GM23338 (cell line): ENCODE data around the gene ENTHD1. TPM values are rescaled to one million over a fixed set of nuclear protein-coding genes. Genes with fewer than 3 reads are reported as not detected.

Source experiments
- CREB1 ChIP-seq: fragments of 250-450 bp; sonication (Bioruptor Pico); IDR thresholded peaks from 2 replicates; pipeline ENCODE4 v1.5.0; 2020; ENCODE audit warnings: low read depth, mild to moderate bottlenecking, moderate library complexity
- EZH2 ChIP-seq: fragments of 200-600 bp; sonication (generic); IDR thresholded peaks from one replicate; pipeline ENCODE4 v1.8.0; 2017; ENCODE audit warnings: antibody characterized with exemption, mild to moderate bottlenecking, low read depth; ENCODE audit not compliant: unreplicated experiment
- EZH2phosphoT487 ChIP-seq: fragments of 200-600 bp; sonication (generic); IDR thresholded peaks from one replicate; pipeline ENCODE4 v1.8.1; 2018; ENCODE audit warnings: antibody characterized with exemption; ENCODE audit not compliant: unreplicated experiment
- JUNB ChIP-seq: IDR thresholded peaks from one replicate; pipeline ENCODE4 v1.6.1; 2016; ENCODE audit warnings: antibody characterized with exemption; ENCODE audit not compliant: unreplicated experiment
- NANOG ChIP-seq: IDR thresholded peaks from 2 replicates; pipeline ENCODE4 v1.6.1; 2016; ENCODE audit warnings: antibody characterized with exemption, borderline replicate concordance
- POLR2AphosphoS5 ChIP-seq: IDR thresholded peaks from 2 replicates; pipeline ENCODE4 v1.6.1; 2016; ENCODE audit warnings: antibody characterized with exemption, low read depth
- STAT1 ChIP-seq: IDR thresholded peaks from one replicate; pipeline ENCODE4 v1.6.1; 2016; ENCODE audit warnings: antibody characterized with exemption; ENCODE audit not compliant: unreplicated experiment
- ZNF114 ChIP-seq: fragments of 250-450 bp; sonication (Bioruptor Pico); IDR thresholded peaks from 2 replicates; pipeline ENCODE4 v1.5.0; 2020; ENCODE audit warnings: mild to moderate bottlenecking, moderate library complexity
- ZNF331 ChIP-seq: fragments of 250-450 bp; sonication (Bioruptor Pico); IDR thresholded peaks from 2 replicates; pipeline ENCODE4 v1.5.0; 2020; ENCODE audit warnings: low read depth, mild to moderate bottlenecking, moderate library complexity
- polyA plus RNA-seq: library from polyadenylated mRNA; unstranded; fragments of >200 nt; fragmentation: Nextera tagmentation; extraction: Ambion mirVana; gene quantifications from 2 replicates; pipeline ENCODE4 v1.2.1, GENCODE V29; 2016
- total RNA-seq: library from RNA; depleted of rRNA; stranded (reverse); fragments of >200 nt; shearing (Covaris generic); gene quantifications from 2 replicates; pipeline ENCODE4 v1.2.3, GENCODE V29; 2014
- TF ChIP-seq, protein P1 (sequence below): fragments of 250-450 bp; sonication (Bioruptor Pico); IDR thresholded peaks from 2 replicates; pipeline ENCODE4 v1.5.0; 2020; ENCODE audit warnings: mild to moderate bottlenecking, moderate library complexity
- TF ChIP-seq, protein P2 (sequence below): IDR thresholded peaks from 2 replicates; pipeline ENCODE4 v1.6.1; 2016; ENCODE audit warnings: antibody characterized with exemption
- TF ChIP-seq, protein P3 (sequence below), 2 experiments: fragments of 200-600 bp in 1 of 2; sonication (generic) in 1 of 2; conservative IDR thresholded peaks; 2 replicates each; pipeline versions ENCODE4 v1.5.1 to v1.6.1; 2016 to 2017; ENCODE audit warnings: antibody characterized with exemption in 2 of 2, low read depth in 2 of 2, mild to moderate bottlenecking in 2 of 2, moderate library complexity in 1 of 2

The ENTHD1 gene
- total and polyA plus RNA-seq, 2 experiments from 2014 or later: not detected

DNA sequence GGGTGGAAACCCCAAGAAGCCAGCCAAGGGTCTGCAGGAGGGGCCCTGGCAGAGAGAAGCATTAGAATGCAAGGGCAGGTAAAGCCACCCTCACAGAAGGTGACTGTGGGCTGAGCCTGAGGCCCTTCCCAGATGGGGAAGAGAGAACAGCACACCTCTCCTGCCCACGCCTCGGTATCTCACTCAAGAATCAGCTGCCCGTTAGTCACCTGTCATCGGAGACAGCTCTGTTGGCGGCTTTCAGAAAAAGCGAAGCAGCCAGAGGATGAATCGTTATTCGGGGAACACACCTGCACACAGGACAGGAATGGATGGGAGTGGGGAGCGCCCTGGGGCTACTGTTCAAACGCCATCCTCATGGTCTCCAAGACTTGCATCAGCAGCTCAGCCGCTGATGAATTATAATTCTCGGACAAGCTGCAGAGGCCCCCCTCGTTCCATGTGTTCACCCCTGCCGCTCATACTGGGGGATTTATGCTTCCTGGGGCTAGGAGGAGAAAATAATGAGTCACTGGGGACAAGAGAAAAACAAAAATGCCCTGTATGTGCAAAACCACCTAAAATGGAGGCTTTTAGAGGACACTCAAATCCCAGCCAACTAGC, 45.0 kb upstream of the ENTHD1 start (continued):
- TF ChIP-seq, protein P1, sequence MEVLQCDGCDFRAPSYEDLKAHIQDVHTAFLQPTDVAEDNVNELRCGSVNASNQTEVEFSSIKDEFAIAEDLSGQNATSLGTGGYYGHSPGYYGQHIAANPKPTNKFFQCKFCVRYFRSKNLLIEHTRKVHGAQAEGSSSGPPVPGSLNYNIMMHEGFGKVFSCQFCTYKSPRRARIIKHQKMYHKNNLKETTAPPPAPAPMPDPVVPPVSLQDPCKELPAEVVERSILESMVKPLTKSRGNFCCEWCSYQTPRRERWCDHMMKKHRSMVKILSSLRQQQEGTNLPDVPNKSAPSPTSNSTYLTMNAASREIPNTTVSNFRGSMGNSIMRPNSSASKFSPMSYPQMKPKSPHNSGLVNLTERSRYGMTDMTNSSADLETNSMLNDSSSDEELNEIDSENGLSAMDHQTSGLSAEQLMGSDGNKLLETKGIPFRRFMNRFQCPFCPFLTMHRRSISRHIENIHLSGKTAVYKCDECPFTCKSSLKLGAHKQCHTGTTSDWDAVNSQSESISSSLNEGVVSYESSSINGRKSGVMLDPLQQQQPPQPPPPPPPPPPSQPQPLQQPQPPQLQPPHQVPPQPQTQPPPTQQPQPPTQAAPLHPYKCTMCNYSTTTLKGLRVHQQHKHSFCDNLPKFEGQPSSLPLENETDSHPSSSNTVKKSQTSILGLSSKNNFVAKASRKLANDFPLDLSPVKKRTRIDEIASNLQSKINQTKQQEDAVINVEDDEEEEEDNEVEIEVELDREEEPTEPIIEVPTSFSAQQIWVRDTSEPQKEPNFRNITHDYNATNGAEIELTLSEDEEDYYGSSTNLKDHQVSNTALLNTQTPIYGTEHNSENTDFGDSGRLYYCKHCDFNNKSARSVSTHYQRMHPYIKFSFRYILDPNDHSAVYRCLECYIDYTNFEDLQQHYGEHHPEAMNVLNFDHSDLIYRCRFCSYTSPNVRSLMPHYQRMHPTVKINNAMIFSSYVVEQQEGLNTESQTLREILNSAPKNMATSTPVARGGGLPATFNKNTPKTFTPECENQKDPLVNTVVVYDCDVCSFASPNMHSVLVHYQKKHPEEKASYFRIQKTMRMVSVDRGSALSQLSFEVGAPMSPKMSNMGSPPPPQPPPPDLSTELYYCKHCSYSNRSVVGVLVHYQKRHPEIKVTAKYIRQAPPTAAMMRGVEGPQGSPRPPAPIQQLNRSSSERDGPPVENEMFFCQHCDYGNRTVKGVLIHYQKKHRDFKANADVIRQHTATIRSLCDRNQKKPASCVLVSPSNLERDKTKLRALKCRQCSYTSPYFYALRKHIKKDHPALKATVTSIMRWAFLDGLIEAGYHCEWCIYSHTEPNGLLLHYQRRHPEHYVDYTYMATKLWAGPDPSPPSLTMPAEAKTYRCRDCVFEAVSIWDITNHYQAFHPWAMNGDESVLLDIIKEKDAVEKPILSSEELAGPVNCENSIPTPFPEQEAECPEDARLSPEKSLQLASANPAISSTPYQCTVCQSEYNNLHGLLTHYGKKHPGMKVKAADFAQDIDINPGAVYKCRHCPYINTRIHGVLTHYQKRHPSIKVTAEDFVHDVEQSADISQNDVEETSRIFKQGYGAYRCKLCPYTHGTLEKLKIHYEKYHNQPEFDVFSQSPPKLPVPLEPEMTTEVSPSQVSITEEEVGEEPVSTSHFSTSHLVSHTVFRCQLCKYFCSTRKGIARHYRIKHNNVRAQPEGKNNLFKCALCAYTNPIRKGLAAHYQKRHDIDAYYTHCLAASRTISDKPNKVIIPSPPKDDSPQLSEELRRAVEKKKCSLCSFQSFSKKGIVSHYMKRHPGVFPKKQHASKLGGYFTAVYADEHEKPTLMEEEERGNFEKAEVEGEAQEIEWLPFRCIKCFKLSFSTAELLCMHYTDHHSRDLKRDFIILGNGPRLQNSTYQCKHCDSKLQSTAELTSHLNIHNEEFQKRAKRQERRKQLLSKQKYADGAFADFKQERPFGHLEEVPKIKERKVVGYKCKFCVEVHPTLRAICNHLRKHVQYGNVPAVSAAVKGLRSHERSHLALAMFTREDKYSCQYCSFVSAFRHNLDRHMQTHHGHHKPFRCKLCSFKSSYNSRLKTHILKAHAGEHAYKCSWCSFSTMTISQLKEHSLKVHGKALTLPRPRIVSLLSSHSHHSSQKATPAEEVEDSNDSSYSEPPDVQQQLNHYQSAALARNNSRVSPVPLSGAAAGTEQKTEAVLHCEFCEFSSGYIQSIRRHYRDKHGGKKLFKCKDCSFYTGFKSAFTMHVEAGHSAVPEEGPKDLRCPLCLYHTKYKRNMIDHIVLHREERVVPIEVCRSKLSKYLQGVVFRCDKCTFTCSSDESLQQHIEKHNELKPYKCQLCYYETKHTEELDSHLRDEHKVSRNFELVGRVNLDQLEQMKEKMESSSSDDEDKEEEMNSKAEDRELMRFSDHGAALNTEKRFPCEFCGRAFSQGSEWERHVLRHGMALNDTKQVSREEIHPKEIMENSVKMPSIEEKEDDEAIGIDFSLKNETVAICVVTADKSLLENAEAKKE (CRISPR knock-in tag): no peak
- no peak for TF ChIP-seq ZNF331
- TF ChIP-seq JUNB: no peak
- TF ChIP-seq STAT1: no peak
- no peak for TF ChIP-seq CREB1 (CRISPR knock-in tag)
- TF ChIP-seq EZH2phosphoT487: no peak
- TF ChIP-seq, protein P2, sequence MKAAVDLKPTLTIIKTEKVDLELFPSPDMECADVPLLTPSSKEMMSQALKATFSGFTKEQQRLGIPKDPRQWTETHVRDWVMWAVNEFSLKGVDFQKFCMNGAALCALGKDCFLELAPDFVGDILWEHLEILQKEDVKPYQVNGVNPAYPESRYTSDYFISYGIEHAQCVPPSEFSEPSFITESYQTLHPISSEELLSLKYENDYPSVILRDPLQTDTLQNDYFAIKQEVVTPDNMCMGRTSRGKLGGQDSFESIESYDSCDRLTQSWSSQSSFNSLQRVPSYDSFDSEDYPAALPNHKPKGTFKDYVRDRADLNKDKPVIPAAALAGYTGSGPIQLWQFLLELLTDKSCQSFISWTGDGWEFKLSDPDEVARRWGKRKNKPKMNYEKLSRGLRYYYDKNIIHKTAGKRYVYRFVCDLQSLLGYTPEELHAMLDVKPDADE: no peak
- TF ChIP-seq POLR2AphosphoS5: no peak
- no peak for TF ChIP-seq ZNF114 (CRISPR knock-in tag)
- TF ChIP-seq NANOG: no peak
- TF ChIP-seq EZH2: no peak
- TF ChIP-seq, protein P3, sequence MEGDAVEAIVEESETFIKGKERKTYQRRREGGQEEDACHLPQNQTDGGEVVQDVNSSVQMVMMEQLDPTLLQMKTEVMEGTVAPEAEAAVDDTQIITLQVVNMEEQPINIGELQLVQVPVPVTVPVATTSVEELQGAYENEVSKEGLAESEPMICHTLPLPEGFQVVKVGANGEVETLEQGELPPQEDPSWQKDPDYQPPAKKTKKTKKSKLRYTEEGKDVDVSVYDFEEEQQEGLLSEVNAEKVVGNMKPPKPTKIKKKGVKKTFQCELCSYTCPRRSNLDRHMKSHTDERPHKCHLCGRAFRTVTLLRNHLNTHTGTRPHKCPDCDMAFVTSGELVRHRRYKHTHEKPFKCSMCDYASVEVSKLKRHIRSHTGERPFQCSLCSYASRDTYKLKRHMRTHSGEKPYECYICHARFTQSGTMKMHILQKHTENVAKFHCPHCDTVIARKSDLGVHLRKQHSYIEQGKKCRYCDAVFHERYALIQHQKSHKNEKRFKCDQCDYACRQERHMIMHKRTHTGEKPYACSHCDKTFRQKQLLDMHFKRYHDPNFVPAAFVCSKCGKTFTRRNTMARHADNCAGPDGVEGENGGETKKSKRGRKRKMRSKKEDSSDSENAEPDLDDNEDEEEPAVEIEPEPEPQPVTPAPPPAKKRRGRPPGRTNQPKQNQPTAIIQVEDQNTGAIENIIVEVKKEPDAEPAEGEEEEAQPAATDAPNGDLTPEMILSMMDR (conservative IDR thresholded peaks at IDR 0.05; ENCODE audit: low read depth in 2 of 2): no peak
